Nephron progenitor cell (in vitro differentiated cells): ENCODE measurements around the gene BACE2.

Experiments
- DNase-seq: peaks from one replicate; pipeline ENCODE4 v3.0.0; 2021
- H3K27ac Mint-ChIP-seq: 2 replicates; pipeline ENCODE4 v1.8.0; 2021; ENCODE audit warnings: mild to moderate bottlenecking, moderate library complexity, mixed read lengths
- H3K27me3 Mint-ChIP-seq: 2 replicates; pipeline ENCODE4 v1.8.0; 2021; ENCODE audit warnings: mild to moderate bottlenecking, low read depth, mixed read lengths; ENCODE audit not compliant: poor library complexity
- H3K36me3 Mint-ChIP-seq: 2 replicates; pipeline ENCODE4 v1.8.0; 2021; ENCODE audit warnings: low read depth, mixed read lengths
- H3K4me1 Mint-ChIP-seq: 2 replicates; pipeline ENCODE4 v1.8.0; 2021; ENCODE audit warnings: mixed read lengths
- H3K4me3 Mint-ChIP-seq: 2 replicates; pipeline ENCODE4 v1.8.0; 2021; ENCODE audit warnings: mild to moderate bottlenecking, moderate library complexity, mixed read lengths
- H3K9me3 Mint-ChIP-seq: 2 replicates; pipeline ENCODE4 v1.8.0; 2021; ENCODE audit warnings: mild to moderate bottlenecking, moderate library complexity, mixed read lengths
- TF ChIP-seq, protein P1 (sequence below): fragments of 200-600 bp; sonication (generic); IDR thresholded peaks from 2 replicates; pipeline ENCODE4 v1.5.0; 2021; ENCODE audit warnings: antibody characterized with exemption

The BACE2 gene

GRCh38 chr21:41204736-41205135 lies 36.8 kb downstream of the BACE2 start:
- DNase-seq: no peak
- Mint-ChIP-seq H3K4me1 (peaks cover 59% of the 10 kb centered on the region), H3K27ac (no peak overlapping the region), H3K4me3 (no peak overlapping the region), H3K36me3 (no peaks in the 10 kb centered on the region), H3K27me3 (peaks cover 11% of the 10 kb centered on the region), H3K9me3 (no peaks in the 10 kb centered on the region)
- TF ChIP-seq, protein P1, sequence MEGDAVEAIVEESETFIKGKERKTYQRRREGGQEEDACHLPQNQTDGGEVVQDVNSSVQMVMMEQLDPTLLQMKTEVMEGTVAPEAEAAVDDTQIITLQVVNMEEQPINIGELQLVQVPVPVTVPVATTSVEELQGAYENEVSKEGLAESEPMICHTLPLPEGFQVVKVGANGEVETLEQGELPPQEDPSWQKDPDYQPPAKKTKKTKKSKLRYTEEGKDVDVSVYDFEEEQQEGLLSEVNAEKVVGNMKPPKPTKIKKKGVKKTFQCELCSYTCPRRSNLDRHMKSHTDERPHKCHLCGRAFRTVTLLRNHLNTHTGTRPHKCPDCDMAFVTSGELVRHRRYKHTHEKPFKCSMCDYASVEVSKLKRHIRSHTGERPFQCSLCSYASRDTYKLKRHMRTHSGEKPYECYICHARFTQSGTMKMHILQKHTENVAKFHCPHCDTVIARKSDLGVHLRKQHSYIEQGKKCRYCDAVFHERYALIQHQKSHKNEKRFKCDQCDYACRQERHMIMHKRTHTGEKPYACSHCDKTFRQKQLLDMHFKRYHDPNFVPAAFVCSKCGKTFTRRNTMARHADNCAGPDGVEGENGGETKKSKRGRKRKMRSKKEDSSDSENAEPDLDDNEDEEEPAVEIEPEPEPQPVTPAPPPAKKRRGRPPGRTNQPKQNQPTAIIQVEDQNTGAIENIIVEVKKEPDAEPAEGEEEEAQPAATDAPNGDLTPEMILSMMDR: no peak

DNA sequence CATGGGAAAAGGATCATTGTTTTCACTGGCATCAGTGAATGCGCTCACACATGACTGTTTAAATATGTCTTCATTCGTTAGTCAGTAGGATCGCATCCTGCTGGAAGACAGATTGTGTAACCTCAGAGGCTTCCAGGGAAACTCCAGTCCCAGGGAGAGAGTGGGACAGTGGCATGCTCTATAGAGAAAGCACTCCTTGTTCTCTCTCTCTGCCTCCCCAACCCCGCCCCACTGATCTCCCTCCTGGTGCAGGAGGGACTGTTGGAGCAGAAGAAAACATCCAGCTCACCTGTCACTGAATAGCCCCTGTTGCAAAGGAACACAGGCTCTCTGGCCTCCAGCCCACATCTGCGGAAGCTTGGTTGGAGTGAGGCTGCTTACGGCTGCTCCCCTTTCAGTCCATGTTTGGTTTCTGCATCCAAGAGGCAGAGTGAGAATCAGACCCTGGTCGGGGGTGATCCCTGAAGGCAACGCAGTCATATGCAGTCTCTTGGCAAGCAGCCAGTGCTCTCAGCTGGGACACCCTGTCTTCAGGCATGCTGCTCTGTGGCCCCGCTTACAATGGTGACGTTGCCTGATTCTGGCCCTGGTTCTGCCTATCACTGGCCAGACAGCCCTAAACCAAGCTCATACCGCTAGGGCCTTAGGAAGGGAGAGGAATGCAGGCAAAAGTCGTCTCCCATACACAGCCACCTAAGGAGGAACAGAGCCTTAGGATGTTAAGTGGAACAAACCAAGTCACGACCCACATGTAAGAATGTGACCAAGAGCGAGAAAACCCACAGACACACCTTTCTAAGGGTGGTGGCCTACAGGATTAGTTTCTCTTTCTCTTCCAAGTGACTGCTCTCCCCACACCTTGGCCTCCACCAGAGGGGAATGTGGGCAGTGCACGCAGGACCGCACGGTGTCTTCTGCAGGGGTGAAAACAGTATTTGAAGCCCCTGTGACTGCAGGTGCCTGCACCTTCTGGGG lies 39.7 kb downstream of the BACE2 start:
- TF ChIP-seq, protein P1: no peak
- Mint-ChIP-seq H3K36me3 (no peaks in the 10 kb centered on the region), H3K4me1 (peaks cover 71% of the 10 kb centered on the region), H3K4me3 (no peak overlapping the region), H3K27me3 (peaks cover 11% of the 10 kb centered on the region), H3K9me3 (no peaks in the 10 kb centered on the region), H3K27ac (peak overlapping the region; percentile 92)
- DNase-seq: no peak

- no peaks in the 10 kb centered on the region for H3K36me3 Mint-ChIP-seq
Measured at GRCh38 chr21:41208376-41208763, 40.4 kb downstream of the BACE2 start.

GRCh38 chr21:41209016-41209619 lies 41.2 kb downstream of the BACE2 start:
- peaks cover 4% of the 10 kb centered on the region for H3K27me3 Mint-ChIP-seq
- H3K4me1 Mint-ChIP-seq: peaks cover 74% of the 10 kb centered on the region
- no peaks in the 10 kb centered on the region for H3K36me3 Mint-ChIP-seq
- H3K9me3 Mint-ChIP-seq: peaks cover 4% of the 10 kb centered on the region
- H3K27ac Mint-ChIP-seq: no peak overlapping the region
- H3K4me3 Mint-ChIP-seq: no peak overlapping the region
- no peak for DNase-seq
- TF ChIP-seq, protein P1: no peak

More at GRCh38 chr21:41208376-41208763, 40.4 kb downstream of the BACE2 start:
- DNase-seq: no peak
- Mint-ChIP-seq H3K27me3 (peaks cover 6% of the 10 kb centered on the region), H3K4me1 (peaks cover 72% of the 10 kb centered on the region), H3K9me3 (peaks cover 4% of the 10 kb centered on the region), H3K4me3 (no peak overlapping the region), H3K27ac (no peak overlapping the region)
- TF ChIP-seq, protein P1: no peak

- H3K4me3 Mint-ChIP-seq: peak overlapping the region; percentile 48
- DNase-seq: peak; percentile 51
- H3K9me3 Mint-ChIP-seq: peaks cover 4% of the 10 kb centered on the region
- peaks cover 4% of the 10 kb centered on the region for H3K27me3 Mint-ChIP-seq
- H3K4me1 Mint-ChIP-seq: peaks cover 89% of the 10 kb centered on the region
- peak overlapping the region; percentile 87 for H3K27ac Mint-ChIP-seq
- no peaks in the 10 kb centered on the region for H3K36me3 Mint-ChIP-seq
- TF ChIP-seq, protein P1: no peak
Measured at GRCh38 chr21:41210426-41211059, 42.6 kb downstream of the BACE2 start.
